Gastroesophageal sphincter (tissue), 3 donors: Measurements from ENCODE around the gene TERF2IP.

ENCODE experiments used
- EP300 ChIP-seq: sonication (generic); formaldehyde crosslinking; IDR thresholded peaks from one replicate; pipeline ENCODE4 v1.6.1; 2017; ENCODE audit warnings: antibody characterized with exemption, mild to moderate bottlenecking
- POLR2A ChIP-seq, 2 donors: fragments of 450-650 bp; IDR thresholded peaks; one replicate each; pipeline ENCODE4 v1.6.1; 2017; ENCODE audit warnings: antibody characterized with exemption in 2 of 2, mild to moderate bottlenecking in 2 of 2, moderate library complexity in 1 of 2
- TF ChIP-seq, protein P1 (sequence below), 4 experiments: fragments of 200-600 bp in 2 of 4; fragments of 450-650 bp in 2 of 4; sonication (generic) in 1 of 4; IDR thresholded peaks; one replicate each; pipeline ENCODE4 v1.5.1; 2017 to 2019; ENCODE audit warnings: antibody characterized with exemption in 4 of 4, mild to moderate bottlenecking in 2 of 4, moderate library complexity in 2 of 4

DNA sequence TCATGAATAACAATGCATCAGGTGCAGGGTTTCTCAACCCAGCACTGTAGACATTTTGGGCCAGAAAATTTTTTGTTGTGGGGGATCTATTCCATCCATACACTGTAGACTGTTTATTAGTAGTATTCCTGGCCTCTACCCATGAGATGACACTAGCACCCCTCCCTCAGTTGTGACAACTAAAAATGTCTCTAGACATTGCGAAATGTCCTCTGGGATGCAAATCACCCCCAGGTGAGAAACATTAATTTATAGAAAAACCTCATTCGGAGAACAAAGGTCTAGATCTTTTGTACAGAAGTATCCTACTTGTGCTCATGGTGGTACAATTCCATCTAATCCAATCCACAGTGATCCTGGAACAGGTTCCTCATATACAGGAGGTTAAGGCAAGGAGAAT lies 28.8 kb upstream of the TERF2IP start:
- TF ChIP-seq, protein P1, sequence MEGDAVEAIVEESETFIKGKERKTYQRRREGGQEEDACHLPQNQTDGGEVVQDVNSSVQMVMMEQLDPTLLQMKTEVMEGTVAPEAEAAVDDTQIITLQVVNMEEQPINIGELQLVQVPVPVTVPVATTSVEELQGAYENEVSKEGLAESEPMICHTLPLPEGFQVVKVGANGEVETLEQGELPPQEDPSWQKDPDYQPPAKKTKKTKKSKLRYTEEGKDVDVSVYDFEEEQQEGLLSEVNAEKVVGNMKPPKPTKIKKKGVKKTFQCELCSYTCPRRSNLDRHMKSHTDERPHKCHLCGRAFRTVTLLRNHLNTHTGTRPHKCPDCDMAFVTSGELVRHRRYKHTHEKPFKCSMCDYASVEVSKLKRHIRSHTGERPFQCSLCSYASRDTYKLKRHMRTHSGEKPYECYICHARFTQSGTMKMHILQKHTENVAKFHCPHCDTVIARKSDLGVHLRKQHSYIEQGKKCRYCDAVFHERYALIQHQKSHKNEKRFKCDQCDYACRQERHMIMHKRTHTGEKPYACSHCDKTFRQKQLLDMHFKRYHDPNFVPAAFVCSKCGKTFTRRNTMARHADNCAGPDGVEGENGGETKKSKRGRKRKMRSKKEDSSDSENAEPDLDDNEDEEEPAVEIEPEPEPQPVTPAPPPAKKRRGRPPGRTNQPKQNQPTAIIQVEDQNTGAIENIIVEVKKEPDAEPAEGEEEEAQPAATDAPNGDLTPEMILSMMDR (IDR thresholded peaks at IDR 0.05), result no peak
- TF ChIP-seq POLR2A (IDR thresholded peaks at IDR 0.05), result no peak
- TF ChIP-seq EP300, result no peak
